NCI-H510A treated with DMSO at 0.1 percent for 48 hours (cell line): ENCODE measurements around the gene IKZF2.
"Not testable (repeated sequence)": the region's sequence is repeated elsewhere in the genome, so short reads cannot be mapped to it uniquely, and the experiment has no call there.

ENCODE experiments used
- DNase-seq: peaks from one replicate; lab custom pipeline; 2025; lab: John Stamatoyannopoulos, UW

The IKZF2 gene

DNA sequence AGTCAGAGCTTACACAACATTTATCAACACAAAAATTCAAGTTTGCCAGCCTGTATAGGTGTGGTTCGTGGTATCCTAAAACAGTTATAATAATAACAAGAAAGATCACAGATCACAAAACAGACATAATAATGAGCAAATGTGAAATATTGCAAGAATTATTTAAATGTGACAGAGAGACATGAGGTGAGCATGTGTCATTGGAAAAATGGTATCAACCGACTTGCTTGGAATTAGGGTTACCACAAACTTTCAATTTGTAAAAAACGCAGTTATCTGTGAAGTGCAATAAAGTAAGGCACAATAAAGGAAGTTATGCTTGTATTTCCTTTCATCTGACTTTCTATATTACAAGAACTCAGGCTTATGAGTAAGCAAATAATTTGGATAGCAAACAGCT lies 116.8 kb downstream of the IKZF2 start:
- no peak for DNase-seq

DNA sequence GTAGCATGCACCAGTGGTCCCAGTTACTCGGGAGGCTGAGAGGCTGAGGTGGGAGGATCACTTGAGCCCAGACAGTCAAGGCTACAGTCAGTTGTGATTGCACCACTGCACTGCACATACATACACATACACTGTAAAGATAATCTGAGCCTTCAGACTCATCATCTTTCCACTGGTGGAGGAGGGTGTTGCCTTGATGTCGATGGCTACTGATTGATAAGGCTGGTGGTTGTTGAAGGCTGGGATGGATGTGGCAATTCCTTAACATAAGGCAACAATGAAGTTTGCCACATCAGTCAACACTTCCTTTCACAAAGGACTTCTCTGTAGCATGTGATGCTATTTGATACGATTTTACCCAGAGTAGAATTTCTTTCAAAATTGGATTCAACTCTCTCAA lies 118.8 kb downstream of the IKZF2 start:
- DNase-seq = no peak

- no peak for DNase-seq
These were observed 128.4 kb downstream of the IKZF2 start for GRCh38 chr2:213022987-213023386.

DNA sequence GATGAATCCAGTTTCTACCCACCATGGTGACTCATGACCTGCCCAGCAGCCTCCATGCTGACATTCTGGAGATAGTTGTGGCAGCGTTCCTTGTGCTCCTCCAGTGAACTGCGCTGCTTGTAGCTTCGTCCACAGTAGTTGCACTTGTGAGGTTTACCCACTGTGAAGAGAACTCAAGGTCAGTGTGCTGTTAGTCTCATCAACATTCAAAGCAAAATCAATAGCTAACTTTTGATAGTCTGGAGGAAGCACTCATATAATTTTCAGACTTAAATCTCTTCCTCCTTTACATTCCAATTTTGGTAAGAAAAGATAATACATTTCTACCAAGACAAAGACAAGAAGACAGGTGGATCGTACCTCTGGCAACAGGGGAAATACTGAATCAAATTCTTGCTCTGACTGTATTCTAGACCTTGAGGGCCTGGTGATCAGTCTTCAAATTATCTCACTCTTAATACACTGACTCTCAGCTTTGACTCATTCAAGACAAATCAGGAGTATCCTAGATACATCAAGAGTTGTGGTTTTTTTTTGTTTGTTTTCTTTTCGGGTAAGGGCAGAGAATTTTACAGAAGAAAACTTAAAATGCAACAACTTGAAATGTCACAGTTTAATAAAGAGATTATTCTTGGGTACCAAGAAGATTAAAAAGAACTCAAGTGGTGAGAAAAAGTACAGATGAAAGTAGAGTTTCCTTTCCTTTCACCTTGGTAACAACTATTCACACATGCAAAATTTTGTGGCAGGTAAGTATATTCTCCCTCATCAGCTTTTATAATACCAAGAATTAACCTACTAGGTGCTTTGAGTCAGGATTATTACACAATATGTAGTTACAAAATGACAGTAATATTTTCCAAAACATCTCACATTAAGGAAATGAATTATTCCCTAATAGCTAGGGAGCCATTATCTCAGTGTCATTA lies 129.2 kb downstream of the IKZF2 start:
- no peak for DNase-seq

- DNase-seq = not testable (repeated sequence)
These were observed 130.5 kb downstream of the IKZF2 start for GRCh38 chr2:213020913-213021312.

GRCh38 chr2:213020268-213020667 lies 131.1 kb downstream of the IKZF2 start:
- no peak for DNase-seq

- no peak for DNase-seq
These were observed 132.0 kb downstream of the IKZF2 start for GRCh38 chr2:213019368-213019767.

DNA sequence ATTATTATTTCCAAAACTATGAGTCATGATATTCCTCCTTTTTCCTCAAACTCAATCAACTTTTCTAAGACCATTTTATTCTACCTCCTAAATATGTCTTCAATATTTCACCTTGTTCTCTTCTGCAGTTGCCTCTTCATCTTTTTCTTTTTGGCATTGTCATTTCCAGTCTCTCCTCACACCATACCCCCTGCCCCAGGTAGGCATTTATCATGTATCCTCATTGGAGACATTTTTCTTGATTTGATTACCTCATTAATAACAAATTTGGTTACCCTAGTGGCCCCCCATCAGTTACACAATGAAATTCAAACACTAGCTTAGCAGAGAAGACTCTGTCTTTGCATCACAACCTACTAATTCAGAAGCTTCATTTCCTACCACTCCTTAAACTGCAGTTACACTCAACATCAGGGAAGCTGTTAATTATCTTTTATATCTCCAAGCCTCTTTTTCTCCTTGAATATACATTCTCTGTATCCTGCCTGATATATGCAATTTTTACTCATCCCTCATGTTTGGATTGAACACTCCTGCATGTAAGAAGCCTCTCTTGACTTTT lies 133.0 kb downstream of the IKZF2 start:
- no peak for DNase-seq

- no peak for DNase-seq
These were observed 134.0 kb downstream of the IKZF2 start for GRCh38 chr2:213017404-213017803.

DNA sequence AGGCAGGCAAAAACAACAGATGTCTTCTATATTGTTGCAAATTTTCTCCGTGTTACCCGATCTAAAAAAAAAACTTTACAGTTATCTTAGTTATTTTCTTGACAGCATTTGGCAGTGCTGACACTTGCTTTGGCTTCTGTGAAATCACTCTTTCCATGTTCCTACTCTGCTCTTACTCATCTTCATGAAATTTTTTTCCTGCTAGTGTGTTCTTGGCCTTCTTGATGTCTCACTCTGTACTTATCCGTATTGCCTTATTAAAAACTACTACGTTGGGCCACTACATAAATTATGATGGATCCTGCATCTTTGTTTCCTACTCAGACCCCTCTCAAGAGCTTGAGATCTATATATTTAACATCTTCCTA lies 134.4 kb downstream of the IKZF2 start:
- no peak for DNase-seq

GRCh38 chr2:213016166-213016983 lies 135.0 kb downstream of the IKZF2 start:
- DNase-seq = no peak

DNA sequence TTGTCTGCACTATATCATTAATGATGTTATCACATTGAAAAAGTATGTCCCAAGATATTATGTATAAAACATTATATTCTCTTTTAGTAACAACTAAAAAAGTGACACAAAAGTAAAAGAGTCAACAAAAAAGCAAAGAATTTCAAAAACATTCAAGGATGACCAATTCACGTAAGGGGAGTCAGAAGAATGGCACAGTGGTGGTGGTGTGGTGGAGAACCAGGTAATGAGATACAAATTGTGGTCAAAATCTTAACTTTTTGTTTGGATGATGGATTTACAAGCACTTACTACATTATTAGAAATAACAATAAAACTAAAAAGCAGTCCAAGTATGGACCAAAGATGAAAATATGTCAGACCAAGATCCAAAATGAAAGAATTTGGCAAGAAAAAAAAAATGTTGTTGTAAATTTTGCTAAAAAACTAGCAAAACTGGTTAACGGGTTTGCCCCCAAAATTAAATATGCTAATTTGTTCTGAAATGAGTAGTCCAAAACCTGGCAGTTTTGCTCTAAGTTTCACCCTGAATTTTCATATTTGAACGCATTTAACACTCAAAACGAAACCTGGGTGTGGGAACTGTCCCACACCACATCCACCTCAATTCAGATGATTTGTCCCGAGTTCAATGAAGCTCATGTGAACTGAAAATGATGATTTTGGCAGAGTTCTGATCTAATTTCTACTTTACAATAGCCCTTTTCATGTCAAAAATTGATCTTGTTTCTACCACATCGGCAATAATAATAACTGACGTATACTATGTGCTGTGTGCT lies 135.8 kb downstream of the IKZF2 start:
- no peak for DNase-seq

DNA sequence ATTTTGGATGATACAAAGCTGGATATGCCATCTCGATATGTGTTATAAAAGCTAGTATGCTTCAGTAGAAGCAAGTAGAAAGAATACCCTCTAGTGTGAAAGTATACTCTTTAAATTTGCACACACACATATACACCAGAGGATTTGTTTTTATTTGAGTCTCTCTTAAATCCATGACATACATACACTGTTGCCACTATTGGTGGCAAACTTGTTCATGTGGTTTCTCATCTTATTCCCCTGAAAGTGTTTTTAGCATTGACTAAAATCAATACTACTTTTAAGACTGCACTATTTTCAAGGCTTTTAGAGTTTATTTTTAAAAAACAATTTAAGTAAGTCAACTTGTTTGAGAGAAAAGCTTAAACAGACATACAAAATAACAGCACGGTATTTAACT lies 137.4 kb downstream of the IKZF2 start:
- no peak for DNase-seq

GRCh38 chr2:213011505-213011904 lies 139.9 kb downstream of the IKZF2 start:
- DNase-seq = no peak

DNA sequence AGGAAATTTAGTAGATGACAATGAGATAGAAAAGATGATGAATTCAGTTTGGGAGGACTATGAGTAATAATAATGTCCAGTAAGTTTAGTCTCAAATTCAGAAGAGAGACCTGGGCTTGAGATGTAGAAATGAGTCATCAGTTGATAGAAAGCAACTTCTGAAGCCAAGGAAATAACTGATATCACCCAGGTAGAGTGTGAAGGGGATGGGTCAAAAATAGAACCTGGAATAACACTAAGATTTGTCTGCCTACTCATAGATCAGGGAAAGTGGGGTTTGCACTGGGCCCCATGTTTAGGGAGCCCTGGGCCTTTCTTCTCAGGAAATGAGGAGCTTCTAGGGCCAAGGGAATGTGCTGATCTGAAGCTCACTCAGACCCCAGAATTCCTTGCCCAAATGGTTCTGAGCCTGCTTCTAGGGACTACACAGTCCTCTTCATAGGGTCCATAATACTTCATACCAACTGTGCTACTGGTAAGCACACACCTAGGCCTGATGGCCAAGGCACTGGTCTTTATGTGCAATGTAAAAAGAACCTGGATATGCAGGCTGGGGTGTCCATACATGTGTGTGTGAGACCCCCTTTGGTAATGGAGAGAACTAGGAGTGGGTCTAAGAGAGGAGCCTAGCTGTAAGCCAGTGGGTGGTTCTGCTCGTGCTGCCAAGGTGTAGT lies 141.2 kb downstream of the IKZF2 start:
- no peak for DNase-seq

- no peak for DNase-seq
These were observed 144.0 kb downstream of the IKZF2 start for GRCh38 chr2:213007290-213007838.

DNA sequence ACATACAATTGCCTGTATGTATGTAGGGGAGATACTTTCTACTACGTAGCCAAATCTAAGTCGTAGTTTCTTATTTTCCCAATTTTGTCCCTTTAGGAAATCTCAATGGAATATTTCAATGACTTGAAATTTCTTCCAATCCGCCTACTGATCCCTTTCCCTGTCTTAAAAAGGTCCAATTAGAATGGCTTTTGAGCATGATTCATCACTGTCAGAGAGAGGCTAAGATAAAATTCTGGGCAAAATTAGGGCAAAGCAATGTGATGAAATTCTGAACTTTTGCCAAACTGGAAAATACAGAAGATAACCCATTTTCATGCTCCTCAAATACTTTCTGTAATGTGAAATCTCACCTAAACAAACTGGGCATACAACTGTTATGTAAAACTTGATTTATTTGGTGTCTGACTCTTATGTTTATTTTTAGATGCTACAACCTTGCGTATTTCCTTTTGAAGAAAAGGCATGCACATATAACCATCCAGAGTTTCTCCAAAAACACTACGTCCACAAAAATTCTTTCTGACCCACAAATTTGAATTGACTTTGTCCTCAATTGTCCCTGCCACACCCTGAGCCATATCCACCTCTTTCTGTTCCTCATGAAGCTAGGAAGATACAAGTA lies 147.1 kb downstream of the IKZF2 start:
- no peak for DNase-seq

DNA sequence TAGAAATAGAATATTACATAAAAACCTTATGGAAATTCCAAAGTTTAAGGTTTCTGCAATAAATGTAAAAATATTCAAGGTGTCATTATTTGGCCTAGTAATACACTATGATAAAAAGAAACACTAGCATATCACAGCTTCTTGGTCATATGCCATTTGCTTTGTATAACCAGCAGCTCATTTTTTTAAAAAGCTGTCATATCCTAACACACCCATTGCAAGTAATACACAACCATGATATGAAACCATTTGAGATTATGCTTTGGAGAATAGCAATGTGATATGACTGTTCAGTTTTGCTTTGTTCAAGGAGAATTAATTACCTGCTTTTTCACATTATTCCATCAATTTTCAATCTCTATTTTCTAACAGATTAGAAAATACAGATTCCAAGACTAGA lies 149.0 kb downstream of the IKZF2 start:
- DNase-seq = no peak

- no peak for DNase-seq
These were observed 150.0 kb downstream of the IKZF2 start for GRCh38 chr2:213001297-213001910.
